Stomach smooth muscle (tissue), 2 donors: Measurements from ENCODE around the gene PLA2R1.

ENCODE experiments used
- H3K27ac ChIP-seq: one replicate; pipeline ENCODE4 v1.7.0; 2013; ENCODE audit warnings: mild to moderate bottlenecking, low read length, inconsistent platforms
- H3K27me3 ChIP-seq, 2 donors: one replicate each; pipeline ENCODE4 v1.7.0; 2013; ENCODE audit warnings: low read length in 2 of 2; ENCODE audit not compliant: insufficient read depth in 2 of 2, control insufficient read depth in 1 of 2
- H3K36me3 ChIP-seq, 2 donors: one replicate each; pipeline ENCODE4 v1.7.0; 2013; ENCODE audit warnings: low read length in 2 of 2; ENCODE audit not compliant: control insufficient read depth in 2 of 2, insufficient read depth in 2 of 2
- H3K4me1 ChIP-seq: one replicate; pipeline ENCODE4 v1.7.0; 2013; ENCODE audit warnings: low read length; ENCODE audit not compliant: control insufficient read depth, insufficient read depth
- H3K4me3 ChIP-seq, 2 donors: one replicate each; pipeline ENCODE4 v1.7.0; 2013; ENCODE audit warnings: low read length in 2 of 2
- H3K9ac ChIP-seq, 2 donors: one replicate each; pipeline ENCODE4 v1.7.0; 2013; ENCODE audit warnings: low read length in 2 of 2, mild to moderate bottlenecking in 1 of 2
- H3K9me3 ChIP-seq, 2 donors: one replicate each; pipeline ENCODE4 v1.7.0; 2013; ENCODE audit warnings: low read length in 2 of 2; ENCODE audit not compliant: control insufficient read depth in 2 of 2
- donor health status: healthy.
- donor health status: Pancreatic carcinoma.

PLA2R1 gene

GRCh38 chr2:160087854-160088745 is 25.7 kb upstream of the PLA2R1 start:
- no peak overlapping the region for H3K27ac ChIP-seq
- H3K4me3 ChIP-seq: peak overlapping the region in 1 of 2 donors; percentile 40
- H3K36me3 ChIP-seq: no peaks in the 10 kb centered on the region
- H3K4me1 ChIP-seq: no peaks in the 10 kb centered on the region
- no peak overlapping the region for H3K9ac ChIP-seq
- H3K27me3 ChIP-seq: no peaks in the 10 kb centered on the region
- H3K9me3 ChIP-seq: peaks cover 43 to 55% of the 10 kb centered on the region in 2 donors

DNA sequence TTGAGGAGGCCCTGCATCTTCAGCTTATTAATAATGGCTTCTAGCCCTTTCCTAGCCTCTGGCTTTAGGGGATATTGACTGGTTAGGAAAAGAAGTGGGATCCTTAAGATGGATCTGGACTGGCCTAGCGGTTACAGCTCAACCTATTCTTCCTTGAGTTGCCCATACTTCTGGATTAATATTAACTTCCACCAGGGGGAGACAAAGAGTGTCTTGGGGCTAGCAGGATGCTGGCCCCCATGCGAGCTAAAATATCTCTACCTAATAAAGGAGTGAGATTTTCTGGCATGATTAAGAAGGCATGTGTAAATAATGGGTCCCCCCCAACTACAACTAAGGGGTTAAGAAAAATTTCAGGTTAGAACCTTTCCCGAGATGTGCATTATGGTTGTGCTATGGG is 23.2 kb upstream of the PLA2R1 start:
- H3K27ac ChIP-seq: no peak overlapping the region
- no peaks in the 10 kb centered on the region for H3K36me3 ChIP-seq
- H3K4me1 ChIP-seq: no peaks in the 10 kb centered on the region
- no peaks in the 10 kb centered on the region for H3K27me3 ChIP-seq
- H3K9me3 ChIP-seq: peaks cover 43 to 55% of the 10 kb centered on the region in 2 donors
- no peak overlapping the region for H3K9ac ChIP-seq
- H3K4me3 ChIP-seq: peak overlapping the region in 1 of 2 donors; percentile 19

DNA sequence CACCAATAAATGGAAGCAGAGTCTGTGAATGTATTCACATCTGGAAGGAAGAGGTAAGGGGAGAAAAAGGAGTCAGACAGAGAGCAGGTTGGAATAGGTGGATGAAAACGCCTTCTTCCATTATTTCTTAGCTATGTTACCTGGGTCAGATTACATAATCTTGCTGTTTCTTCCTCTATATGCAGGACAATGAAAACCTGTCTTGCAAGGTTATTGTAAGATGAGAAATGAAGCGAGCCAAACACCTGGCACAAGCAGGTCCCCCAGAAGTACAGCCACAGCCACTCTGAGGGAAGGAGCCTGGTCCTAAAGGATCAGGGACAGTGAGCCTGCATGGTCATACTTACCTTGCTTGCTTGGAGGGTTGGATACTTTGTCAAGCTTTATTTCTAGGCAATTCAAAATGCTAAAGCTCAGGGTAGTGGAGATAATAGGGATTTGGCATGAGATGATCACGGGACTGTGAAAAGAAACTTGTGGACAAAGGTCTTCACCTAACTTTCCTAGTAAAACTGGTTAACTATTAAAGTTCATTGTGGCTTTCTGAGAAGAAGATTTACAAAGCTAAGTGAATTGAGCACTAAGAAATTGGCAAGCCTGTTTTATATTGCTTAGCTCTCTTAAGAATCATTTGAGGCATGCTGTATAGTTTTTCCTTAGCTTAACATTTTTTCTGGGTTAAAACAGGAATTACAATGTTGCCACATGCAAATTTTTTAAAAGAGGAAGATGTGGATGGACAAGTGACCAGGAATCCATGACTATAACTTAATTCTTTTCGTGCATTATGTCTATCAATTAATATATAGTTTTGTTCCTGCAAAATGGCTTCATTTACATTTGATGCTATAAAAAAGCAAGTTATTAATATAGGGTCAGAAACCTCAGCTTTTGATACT is 15.7 kb upstream of the PLA2R1 start:
- no peak overlapping the region for H3K4me3 ChIP-seq
- H3K4me1 ChIP-seq: no peaks in the 10 kb centered on the region
- H3K27ac ChIP-seq: no peak overlapping the region
- peaks cover 0 to 6% of the 10 kb centered on the region in 2 donors for H3K9me3 ChIP-seq
- H3K27me3 ChIP-seq: no peaks in the 10 kb centered on the region
- H3K36me3 ChIP-seq: no peaks in the 10 kb centered on the region
- H3K9ac ChIP-seq: no peak overlapping the region

DNA sequence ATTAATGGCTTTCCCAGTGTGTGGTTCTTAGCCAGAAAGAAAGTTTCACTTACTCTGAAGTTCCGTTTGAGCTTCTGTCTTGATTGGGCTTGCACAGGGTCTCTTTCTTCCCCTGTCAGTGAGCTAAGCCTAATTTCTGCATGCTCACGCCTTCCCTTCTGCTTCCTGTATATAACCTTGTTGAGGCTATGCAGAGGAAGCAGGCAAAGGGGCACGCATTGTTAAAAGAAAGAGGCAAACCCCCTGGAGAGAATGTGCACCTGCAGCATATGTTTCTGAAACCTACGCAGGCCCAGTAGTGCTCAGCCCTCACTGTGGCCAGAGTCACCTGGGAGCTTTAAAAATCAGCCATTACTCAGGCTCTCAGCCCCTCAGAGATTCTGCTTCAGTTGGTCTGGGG is 14.5 kb upstream of the PLA2R1 start:
- Histone ChIP-seq H3K4me3 (no peak overlapping the region), H3K27me3 (no peaks in the 10 kb centered on the region), H3K9ac (no peak overlapping the region), H3K27ac (no peak overlapping the region), H3K36me3 (no peaks in the 10 kb centered on the region), H3K4me1 (no peaks in the 10 kb centered on the region), H3K9me3 (peaks cover 0 to 2% of the 10 kb centered on the region in 2 donors)

GRCh38 chr2:160076241-160076640 is 13.8 kb upstream of the PLA2R1 start:
- Histone ChIP-seq H3K9ac (no peak overlapping the region), H3K4me3 (no peak overlapping the region), H3K4me1 (no peaks in the 10 kb centered on the region), H3K27me3 (no peaks in the 10 kb centered on the region), H3K36me3 (no peaks in the 10 kb centered on the region), H3K9me3 (no peaks in the 10 kb centered on the region), H3K27ac (no peak overlapping the region)

DNA sequence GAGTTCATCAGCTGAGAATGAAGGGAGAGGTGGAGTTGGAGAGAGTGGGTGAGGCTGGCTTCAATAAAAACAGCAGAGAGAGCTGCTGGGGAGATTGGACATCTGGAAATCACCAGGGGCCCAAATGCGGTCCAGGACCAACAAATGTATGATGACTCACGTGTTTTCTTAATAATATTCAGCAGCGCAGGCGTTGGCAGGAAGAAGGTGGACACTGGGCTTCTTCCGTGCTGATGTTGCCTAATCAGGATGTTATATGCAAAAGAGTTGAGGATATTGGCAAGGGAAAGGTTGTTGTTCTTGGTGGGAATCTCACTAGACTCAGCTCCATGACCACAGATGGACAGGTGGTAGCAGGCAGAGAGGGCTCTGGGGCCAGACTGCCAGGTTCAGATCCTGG is 12.8 kb upstream of the PLA2R1 start:
- H3K9me3 ChIP-seq: no peaks in the 10 kb centered on the region
- no peaks in the 10 kb centered on the region for H3K27me3 ChIP-seq
- no peaks in the 10 kb centered on the region for H3K4me1 ChIP-seq
- no peak overlapping the region for H3K4me3 ChIP-seq
- H3K9ac ChIP-seq: no peak overlapping the region
- H3K36me3 ChIP-seq: no peaks in the 10 kb centered on the region
- H3K27ac ChIP-seq: no peak overlapping the region

DNA sequence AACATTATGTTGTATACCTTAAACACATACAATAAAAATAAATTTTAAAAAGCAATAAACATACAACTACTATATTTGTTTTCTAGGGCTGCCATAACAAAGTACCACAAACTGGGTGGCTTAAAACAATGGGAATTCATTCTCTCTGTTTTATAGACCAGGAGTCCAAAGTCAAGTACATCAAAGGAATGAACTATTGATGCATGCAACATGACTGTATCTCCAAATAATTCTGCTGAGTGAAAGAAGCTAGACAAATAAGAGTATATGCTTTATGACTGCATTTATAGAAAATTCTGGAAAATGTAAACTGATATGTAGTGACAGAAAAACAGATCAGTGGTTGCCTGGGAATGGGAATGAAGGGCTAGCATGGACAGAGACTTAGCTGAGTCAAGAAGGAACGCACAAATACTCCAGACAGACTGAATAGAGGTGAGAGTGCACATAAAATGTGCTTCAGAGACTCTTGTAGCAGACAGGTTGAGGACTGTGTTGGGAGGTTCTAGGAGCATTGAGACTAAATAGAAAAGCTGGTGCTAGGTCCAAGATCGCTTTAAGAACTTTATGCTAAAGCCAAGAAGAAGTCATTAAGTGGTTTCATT is 11.0 kb upstream of the PLA2R1 start:
- Histone ChIP-seq H3K4me1 (no peaks in the 10 kb centered on the region), H3K9me3 (no peaks in the 10 kb centered on the region), H3K27me3 (no peaks in the 10 kb centered on the region), H3K27ac (no peak overlapping the region), H3K9ac (no peak overlapping the region), H3K36me3 (no peaks in the 10 kb centered on the region), H3K4me3 (no peak overlapping the region)

DNA sequence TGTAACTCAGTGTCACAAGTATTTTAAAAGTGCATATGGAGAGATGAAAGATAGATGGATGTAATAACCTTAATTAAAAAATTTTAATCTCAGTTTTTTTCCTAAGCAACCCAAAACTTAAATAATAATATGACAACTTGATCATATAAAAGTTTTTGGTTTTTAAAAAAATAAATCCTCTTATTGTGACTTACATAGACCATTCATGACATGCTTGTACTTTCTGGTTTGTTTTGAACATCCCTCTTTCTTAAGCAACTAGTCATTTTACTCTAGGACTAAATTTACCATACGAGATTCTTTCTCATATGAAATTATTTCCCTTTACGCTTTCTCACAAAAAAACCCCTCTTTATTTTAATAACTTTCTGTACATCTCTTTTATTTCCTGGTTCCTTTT is 6.5 kb upstream of the PLA2R1 start:
- H3K27me3 ChIP-seq: no peaks in the 10 kb centered on the region
- H3K9me3 ChIP-seq: no peaks in the 10 kb centered on the region
- H3K9ac ChIP-seq: no peak overlapping the region
- H3K36me3 ChIP-seq: no peaks in the 10 kb centered on the region
- H3K4me1 ChIP-seq: no peaks in the 10 kb centered on the region
- H3K4me3 ChIP-seq: no peak overlapping the region
- H3K27ac ChIP-seq: no peak overlapping the region

DNA sequence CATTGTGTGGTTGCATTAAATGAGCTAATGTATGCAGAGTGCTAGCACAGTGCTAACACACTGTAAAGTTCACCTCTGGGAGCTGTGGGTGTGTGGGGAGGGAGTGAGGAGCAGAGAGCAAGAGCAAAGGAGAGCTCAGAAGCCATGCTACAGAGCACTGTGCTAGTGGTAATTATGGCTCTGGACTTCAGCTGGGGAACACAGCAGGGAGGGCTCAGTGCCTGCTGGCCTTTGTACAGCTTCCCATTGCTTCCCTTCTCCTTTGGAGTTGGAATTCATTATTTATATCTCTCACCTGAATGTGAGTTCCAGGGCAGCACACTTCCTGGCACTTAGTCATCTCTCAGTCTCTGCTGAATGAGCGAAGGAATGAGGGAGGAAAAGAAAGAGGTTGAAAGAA is 2.5 kb upstream of the PLA2R1 start:
- no peak overlapping the region for H3K27ac ChIP-seq
- H3K4me3 ChIP-seq: no peak overlapping the region
- H3K4me1 ChIP-seq: peaks cover 8% of the 10 kb centered on the region
- no peaks in the 10 kb centered on the region for H3K9me3 ChIP-seq
- H3K9ac ChIP-seq: no peak overlapping the region
- H3K27me3 ChIP-seq: no peaks in the 10 kb centered on the region
- H3K36me3 ChIP-seq: no peaks in the 10 kb centered on the region

- no peaks in the 10 kb centered on the region for H3K9me3 ChIP-seq
- no peaks in the 10 kb centered on the region for H3K36me3 ChIP-seq
- no peak overlapping the region for H3K27ac ChIP-seq
- no peak overlapping the region for H3K4me3 ChIP-seq
- H3K9ac ChIP-seq: no peak overlapping the region
- peaks cover 8% of the 10 kb centered on the region for H3K4me1 ChIP-seq
- H3K27me3 ChIP-seq: no peaks in the 10 kb centered on the region
Observed at GRCh38 chr2:160063879-160064612, 1.6 kb upstream of the PLA2R1 start.
